Brain pericyte (primary cell): ENCODE measurements around the gene SELENOP.
"Not testable (repeated sequence)": the region's sequence is repeated elsewhere in the genome, so short reads cannot be mapped to it uniquely, and the experiment has no call there.

Experiments used
- DNase-seq: peaks from one replicate; pipeline ENCODE4 v3.0.0-alpha.2; 2012; ENCODE audit warnings: low read depth, low spot score

Gene SELENOP

DNA sequence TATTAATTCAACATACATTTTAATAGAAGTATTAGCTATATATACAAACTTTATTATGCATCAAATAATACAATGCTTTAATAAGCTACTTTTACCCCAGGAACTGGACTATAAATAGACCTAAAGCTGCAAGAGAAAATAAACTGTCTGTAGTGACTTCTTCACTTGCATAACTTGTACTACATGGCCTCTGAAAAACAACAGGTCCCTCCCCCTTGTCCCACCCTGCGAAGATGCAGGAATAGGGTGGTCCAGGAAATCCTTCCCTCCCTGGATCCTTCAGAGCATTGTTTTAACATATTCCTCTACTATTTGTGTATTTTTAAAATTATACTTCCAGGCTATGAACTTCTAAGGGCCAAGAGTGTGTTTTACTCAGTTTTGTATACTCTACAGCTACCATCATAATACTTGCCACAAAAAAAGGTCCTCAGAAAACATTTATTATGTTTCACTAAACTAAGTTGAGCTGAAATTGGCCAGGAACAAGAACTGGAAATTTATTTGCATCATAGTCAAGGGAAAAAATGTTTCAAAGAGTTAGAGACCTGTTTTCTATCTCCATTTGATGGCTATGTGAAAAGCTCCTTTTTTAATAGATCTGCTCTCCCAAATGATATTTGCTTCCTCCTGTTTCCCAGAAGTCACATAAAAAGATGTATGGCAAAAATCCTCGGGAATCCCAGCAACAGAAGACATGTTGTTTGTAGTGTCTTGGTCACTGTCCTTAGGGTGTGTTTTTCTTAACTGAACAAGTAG is 15.2 kb upstream of the SELENOP start:
- DNase-seq = no peak

DNA sequence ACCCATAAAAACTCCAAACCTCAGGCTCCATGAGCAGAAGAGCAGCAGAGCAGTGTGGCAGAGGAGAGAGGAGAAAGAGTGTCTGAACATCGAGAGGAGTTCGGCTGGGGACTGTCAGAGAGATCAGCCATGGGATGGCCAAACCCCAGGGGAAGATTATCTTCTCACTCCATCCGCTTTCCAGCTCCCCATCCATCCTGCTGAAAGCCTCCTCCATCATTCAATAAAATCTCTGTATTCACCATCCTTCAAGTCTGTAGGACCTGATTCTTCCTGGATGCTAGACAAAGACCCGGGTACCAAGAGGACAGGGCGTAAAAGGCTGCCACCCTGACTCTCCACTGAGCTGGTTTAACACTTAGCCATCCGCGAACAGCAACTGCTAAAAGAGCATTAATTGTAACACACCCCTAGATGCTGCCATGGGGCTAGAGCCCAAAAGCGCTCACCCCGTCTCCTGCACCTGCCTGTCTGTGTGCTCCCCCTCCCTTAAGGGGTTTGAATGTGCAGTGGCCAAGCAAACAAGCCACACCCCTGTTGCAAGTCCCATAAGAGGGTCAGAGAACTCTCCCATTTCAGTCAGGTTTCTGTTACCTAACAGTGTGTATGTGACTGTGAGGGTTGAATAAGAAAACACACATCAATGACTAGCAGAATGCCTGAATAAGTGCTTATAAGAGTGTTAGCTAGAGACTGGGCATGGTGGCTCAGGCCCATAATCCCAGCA is 13.9 kb upstream of the SELENOP start:
- DNase-seq = no peak

DNA sequence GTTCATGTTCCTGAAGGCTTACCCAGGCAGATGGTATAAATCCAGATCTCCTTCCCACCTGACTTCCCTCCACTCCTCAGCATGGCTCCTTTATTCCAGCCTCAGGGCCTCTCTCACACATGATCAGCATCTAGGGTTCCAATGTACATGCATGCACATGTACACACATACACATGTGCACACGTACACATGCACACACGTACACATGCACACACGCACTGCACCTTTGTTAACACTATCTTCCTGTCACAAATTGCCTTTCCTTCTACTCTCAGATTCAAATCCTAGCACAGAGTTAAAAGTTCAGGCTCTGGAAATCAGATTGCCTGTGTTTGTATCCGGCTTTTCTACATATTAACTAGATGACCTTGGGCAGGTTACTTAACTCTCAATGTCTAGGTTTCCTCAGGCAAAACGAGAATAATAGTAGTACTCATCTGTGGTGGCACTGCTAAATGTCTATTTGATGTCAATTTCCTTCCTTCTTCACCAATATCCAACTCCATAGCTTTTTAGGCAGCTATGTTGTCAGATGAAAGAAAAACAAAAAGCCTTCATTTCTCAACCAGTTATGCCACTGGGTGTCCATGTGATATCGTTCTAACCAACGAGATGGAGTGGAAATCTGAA is 12.8 kb upstream of the SELENOP start:
- DNase-seq = no peak

DNA sequence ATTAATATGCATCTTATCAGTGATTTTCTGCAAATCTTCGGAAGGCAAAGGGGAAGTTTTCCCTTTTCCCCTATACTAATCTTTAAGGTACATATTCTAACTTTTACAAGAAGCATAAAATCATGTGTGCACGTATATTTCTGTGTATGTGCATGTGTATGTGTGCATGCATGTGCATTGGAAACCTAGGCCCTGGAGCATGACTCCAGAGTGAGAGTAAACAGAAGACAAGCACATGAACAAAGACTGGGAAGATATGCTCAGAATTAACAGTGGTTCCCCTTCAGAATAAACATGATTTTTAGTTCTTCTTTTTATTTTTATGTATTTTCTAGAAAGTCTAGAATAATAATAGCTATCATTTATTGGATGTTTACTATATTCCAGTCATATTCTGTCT is 10.9 kb upstream of the SELENOP start:
- no peak for DNase-seq

DNA sequence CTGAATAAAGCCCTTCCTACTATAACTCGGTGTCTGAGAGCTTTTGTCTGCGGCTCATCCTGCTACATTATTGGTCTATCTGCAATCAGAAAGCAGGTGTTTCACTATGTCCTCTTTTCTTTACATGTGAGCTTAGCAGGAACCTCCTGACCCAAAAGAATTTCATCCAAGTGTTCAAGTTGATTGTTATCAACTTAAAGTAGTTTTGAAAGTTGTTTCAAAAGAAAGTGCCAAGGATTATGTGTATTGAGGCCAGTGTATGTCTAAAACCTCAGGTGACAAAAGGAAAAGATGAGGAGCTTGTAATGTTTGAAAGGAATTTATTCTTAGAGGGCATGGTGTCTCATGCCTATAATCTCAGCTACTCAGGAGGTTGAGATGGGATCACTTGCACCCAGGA is 8.1 kb upstream of the SELENOP start:
- DNase-seq = no peak

DNA sequence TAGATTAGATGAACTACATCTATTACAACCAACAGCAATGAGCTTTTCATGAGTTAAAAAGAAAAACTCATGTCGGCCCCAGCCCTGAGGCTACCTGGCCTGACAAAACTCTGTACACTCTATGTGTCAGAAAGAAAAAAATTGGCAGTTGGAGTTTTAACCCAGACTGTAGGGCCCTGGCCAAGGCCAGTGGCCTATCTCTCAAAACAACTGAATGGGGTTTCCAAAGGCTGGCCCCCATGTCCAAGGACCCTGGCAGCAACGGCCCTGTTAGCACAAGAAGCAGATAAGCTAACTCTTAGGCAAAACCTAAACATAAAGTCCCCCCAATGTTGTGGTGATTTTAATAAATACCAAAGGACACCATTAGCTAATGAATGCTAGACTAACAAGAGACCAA is 4.9 kb upstream of the SELENOP start:
- DNase-seq = not testable (repeated sequence)

DNA sequence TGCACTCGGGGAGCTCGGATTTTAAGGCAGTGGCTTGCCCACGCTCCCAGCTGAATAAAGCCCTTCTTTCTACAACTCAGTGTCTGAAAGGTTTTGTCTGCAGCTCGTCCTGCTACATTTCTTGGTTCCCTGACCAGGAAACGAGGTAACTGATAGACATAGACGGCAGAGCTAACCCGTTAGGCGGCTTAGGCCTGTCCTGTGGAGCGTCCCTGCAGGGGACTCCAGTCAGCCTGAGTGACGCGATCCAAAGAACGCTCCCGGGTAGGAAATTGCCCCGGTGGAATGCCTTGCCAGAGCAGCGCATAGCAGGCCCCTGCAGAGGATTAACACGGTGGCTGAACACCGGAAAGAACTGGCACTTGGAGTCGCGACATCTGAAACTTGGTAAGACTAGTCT is 1.8 kb upstream of the SELENOP start:
- DNase-seq = no peak

DNA sequence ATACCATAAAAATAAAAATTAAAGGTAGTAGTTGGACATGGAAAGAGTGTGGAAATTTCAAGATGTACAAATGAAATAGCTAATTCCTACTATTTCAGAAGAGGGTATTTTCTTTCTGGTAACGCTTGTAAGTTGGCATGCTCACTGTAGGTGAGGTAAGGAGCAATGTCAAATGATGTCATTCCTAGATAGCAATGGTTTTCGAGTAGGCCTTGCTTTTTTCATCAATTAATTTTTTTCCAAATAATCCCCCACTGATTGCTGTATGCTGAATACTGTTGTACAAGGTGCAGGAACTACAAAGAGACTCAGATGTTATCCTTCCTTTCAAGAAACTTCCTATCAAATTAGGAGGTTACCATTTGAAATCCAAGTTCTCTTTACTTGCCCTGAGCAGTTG is 928 bp upstream of the SELENOP start:
- no peak for DNase-seq

DNA sequence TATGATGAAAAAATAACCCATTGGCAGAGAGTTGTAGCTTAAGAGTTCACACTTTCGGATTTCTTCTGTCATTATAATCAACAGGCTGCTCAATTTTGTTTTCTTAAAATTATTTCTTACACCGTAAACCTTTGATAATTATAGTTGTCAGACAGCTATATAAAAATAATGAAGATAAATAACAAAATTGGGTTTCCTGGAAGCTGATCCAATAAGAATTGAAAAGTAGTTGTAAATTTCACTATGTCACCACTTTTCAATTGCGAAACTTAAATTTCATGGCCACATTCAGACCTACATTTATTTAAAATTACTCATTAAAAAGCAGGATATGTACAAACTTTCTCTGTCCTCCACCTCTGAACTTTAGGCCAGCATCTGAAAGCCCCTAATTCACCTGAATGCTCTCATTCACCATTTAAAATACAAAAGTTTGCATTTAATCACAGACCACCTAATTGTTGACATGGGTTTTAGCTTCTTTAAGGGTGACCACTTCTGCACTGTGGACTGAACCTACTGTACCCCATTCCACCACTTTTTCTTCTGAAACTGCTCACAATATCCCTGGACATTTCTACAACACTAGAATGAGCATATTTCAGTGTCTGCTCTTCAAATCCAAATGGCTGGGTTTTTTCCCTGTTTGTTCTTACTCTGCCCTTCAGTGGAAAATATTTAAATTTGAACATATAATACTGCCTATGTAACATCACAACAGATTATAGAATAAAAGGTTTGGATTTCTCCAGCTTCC is 680 bp downstream of the SELENOP start:
- DNase-seq = no peak

DNA sequence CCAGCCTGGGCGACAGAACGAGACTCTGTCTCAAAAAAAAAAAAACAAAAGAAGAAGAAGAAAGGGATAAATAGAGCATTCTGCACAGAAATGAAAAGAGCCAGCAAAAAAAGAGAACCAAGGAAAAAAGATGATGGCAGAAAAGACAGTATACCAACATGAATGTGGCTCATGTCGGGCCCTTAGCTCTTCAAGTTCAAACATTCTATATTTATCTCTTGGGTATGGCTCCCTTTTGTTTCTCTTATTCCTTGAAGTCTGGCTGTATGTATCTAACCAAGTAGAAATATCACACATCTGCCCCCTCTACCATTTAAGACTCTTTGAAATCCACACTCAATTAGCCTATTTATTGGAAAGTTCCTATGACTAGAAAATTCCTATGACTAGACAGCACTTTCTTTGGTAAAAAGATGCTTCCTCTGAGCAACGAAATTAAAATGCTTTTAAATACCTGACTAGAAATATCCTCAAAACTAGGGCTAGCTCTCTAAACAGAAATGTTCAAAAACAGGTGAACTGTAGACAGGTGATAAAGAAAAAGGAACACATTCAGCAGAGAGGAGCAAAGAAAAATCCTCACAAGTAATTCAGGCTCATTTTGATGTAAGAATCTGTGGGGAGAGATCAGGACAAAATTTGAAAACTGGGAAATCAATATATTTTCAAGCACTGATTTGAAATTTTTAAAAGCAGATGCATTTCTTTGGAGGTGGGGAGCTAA is 2.6 kb downstream of the SELENOP start:
- DNase-seq = no peak

DNA sequence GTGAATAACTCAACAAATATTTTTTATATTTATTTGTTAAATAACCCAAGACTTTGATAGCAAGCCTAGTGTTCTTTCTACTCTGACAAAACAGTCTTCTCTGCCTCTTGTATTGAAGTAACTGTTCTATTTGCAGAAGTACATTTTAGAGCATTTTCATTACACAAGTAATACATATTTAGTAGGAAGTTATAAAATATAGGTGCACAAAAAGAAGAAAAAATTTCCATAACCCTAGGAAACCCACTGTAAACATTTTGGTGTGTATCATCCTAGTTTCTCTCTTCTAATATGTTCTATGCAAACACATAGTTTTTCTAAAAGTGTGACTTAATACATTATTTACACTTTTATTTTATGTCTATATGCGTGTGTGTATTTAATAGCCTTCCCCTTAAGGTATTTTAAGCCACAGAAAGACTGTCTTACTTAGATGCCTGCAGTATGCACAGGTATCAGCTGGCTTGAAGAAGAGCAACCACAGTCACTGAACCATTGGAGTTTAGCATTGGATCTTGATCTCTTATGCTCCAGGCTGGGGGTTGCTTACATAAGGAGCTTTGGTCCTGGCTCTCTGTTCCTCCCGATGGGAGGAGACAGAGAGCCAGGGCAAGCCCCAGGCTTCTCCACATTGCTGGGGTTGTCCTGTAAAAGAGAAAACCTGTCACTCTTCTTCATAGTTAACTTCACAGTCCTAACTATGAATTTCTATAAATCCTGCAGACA is 3.8 kb downstream of the SELENOP start:
- DNase-seq = no peak

DNA sequence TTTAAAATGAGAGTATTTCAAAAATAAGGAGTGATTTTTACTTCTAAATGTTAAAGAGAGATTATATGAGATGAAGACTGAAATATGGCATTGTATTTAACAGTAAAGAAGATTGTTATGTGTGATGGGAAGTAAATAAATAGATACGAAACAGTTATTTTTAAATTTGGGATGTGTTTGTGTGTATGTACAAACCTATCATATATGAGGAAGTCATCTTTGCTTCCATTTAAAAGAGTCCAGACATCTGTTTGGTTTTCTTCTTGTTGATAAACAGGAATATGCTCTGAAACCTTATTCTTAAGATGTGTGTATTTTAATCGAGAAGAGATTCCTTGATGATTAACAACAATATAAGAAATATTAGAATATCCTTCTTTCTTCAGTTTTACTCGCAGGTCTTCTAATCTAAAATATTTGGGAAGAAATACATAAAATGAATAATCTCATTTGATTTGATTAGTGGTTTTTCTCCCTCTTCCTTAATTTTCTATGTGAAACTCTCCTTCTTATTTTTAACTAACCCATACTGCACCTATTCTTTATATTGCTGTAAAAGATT is 4.9 kb downstream of the SELENOP start:
- DNase-seq = no peak

DNA sequence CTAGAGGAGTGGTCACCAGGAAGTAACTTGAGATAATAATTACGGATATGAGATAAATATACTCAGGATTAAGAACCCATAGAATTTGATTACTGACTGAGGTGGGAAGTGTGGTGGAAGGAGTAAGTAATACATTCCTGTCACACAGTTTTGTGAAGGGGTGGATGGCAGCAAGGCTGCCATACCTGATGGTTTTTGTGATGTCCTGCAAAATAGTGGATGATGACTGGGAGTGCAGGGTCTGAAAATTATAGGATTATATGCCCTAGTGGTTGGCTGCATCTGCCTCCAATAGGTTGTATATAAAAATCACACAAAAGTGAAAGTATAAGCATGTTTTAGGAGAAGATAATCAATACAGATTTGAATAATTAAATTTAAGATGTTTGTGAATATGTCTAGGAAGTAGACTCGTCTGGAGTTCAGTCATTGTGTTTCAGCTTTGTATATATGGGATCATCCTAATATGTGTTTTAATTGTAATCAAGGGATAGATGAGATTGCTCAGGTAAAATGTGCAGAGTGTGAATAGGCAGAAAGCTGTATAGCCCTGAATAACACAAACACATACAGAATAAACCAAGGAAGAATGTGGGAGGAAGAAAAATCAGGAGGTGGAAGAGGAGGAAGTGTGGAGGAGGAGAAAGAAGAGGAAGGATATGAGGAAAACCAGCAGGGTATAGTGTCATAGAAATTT is 5.5 kb downstream of the SELENOP start:
- DNase-seq = no peak

DNA sequence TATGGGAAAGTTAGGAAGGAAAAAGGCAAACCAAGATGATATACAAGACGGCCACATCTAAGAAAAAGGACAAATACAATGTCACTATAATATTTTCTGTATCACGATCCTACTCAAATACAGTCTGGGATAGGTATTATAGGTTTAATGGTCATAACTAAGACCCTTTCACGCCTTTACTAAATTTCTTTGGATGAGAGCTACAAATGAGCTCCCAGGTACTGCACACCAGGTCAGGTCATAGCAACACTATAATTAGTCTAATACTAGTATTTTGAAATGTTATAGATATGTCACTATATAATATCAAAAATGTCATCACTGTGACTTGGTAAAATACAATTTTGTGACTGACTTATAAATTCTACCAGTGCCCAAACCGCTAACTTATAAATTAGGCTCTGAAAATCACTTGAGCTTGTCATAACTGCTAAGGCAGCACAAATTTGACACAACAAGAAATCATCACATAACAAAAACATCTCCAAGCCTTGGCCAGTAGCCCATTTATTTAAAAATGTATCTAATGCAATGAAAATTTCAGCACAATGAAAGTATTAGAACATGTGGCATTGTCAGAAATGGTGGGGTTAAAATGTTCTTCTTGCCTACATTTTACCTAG is 6.9 kb downstream of the SELENOP start:
- no peak for DNase-seq

DNA sequence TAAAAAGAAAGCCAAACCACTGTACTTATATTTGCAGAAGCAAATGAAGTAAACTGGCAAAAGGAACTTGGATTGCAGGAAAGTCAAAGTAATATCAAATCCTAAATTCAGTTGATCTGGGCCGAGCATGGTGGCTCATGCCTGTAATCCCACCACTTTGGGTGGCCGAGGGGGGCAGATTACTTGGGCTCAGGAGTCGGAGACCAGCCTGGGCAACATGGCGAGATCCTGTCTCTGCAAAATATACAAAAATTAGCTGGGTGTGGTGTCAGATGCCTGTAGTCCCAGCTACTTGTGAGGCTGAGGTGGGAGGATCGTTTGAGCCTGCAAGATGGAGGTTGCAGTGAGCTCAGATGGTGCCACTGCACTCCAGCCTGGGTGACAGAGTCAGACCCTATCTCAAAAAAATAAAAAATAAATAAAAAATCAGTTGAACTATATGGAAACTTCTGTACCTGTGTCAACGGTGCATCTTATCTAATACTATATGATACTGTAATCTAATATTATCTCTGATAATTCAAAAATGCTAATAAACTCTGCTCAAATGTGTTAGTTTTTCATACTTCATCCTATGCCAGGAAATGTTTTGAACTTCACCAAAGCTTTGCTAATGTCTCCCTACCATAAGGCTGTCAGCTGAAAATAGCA is 10.1 kb downstream of the SELENOP start:
- DNase-seq = no peak

DNA sequence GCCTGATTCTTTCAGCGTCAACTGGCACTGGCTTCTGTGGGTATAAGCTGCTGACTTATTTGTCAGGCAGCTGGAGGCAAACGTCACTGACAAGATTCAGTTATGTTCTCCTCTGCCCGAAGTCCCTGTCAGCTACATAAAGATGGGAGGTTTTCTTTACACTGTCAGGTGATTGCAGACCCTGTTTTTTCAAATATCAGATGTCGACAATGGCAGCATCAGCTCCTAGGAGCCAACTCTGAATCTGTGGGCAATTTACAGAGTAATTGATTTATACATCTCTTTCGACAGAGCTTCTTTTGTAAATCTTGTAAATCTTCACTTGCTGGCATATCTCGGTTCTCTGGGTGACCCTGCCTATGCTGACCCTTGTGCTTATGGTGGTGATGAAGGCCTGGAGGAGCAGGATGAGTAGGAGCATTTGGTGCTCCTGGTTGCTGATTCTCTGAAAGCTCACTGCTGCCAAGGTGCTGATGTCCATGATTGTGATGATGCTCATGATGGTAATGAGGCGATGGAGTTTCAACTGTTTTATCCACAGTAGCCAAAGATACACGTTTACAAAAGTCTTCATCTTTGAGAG is 10.9 kb downstream of the SELENOP start:
- no peak for DNase-seq

DNA sequence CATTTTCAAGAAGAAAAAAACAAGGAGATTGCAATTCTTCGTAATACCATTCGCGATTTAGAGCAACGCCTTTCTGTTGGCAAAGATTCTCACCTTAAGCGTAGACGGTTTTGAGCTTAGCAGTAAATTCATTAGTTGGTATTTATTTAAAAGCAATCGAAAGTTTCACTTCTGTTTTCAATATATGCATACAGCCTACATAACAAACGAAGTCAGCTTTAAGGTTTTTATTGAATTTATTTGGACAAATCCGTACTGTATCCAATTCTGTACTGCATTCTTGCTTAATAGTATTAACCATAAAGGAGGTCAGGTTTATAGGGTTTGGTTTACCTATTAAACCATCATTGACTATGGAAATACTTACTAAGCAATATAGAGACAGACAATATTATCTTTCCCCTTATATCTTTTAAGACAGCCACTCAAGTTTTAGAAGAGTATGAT is 12.0 kb downstream of the SELENOP start:
- DNase-seq = no peak

DNA sequence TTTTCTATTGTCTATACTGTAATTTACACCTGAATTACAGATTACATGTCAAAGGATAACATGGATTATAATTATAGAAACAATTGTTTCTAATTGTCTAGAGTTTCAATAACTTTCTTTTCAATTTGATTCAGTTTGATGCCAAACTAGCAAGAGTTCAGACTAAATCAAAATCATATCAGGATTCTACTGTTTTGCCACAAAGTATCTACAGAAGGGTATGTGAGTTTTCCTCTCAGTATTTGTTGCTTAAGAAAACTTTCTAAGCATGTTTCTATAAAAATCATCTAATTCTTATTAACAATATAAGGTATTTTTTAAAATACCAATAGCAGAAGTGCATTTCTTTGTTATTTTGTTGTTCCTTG is 12.5 kb downstream of the SELENOP start:
- DNase-seq = no peak
